NB4 (cell line): ENCODE data around the gene CFAP57.
"Not testable (repeated sequence)": the region's sequence is repeated elsewhere in the genome, so short reads cannot be mapped to it uniquely, and the experiment has no call there.

Experiments
- DNase-seq: peaks from one replicate; pipeline ENCODE4 v3.0.0; 2010; ENCODE audit warnings: low read depth
- H3K4me3 ChIP-seq: one replicate; pipeline ENCODE4 v1.5.1; 2011; ENCODE audit warnings: mild to moderate bottlenecking, low read depth, low read length, moderate library complexity
- CTCF ChIP-seq: IDR thresholded peaks from one replicate; pipeline ENCODE4 v1.5.1; 2012; ENCODE audit warnings: low read depth, low read length
- MAX ChIP-seq: IDR thresholded peaks from 2 replicates; pipeline ENCODE4 v1.6.1; 2011; ENCODE audit warnings: low read depth, low read length
- MYC ChIP-seq: IDR thresholded peaks from 2 replicates; pipeline ENCODE4 v1.6.1; 2011; ENCODE audit warnings: low read depth, low read length
- POLR2A ChIP-seq: IDR thresholded peaks from 2 replicates; pipeline ENCODE4 v1.6.1; 2011; ENCODE audit warnings: mild to moderate bottlenecking; ENCODE audit not compliant: insufficient read length; ENCODE audit errors: extremely low read depth

Gene CFAP57

GRCh38 chr1:43207229-43207853 lies 35.2 kb downstream of the CFAP57 start:
- H3K4me3 ChIP-seq, result no peak overlapping the region
- TF ChIP-seq CTCF (no peak), POLR2A (no peak), MYC (no peak), MAX (no peak)

GRCh38 chr1:43208277-43208676 lies 36.1 kb downstream of the CFAP57 start:
- not testable (repeated sequence) for H3K4me3 ChIP-seq, DNase-seq

More at GRCh38 chr1:43207229-43207853, 35.2 kb downstream of the CFAP57 start:
- no peak for DNase-seq

GRCh38 chr1:43214501-43215444 lies 42.6 kb downstream of the CFAP57 start:
- TF ChIP-seq MYC (no peak), CTCF (no peak), MAX (no peak), POLR2A (no peak)
- H3K4me3 ChIP-seq, result no peak overlapping the region
- no peak for DNase-seq

GRCh38 chr1:43217747-43218146 lies 45.6 kb downstream of the CFAP57 start:
- no peak for DNase-seq
- TF ChIP-seq POLR2A (no peak), MYC (no peak), MAX (no peak), CTCF (no peak)
- H3K4me3 ChIP-seq, result no peak overlapping the region

GRCh38 chr1:43220905-43221778 lies 49.0 kb downstream of the CFAP57 start:
- TF ChIP-seq POLR2A (no peak), MYC (no peak), MAX (no peak), CTCF (no peak)
- H3K4me3 ChIP-seq, result no peak overlapping the region
- DNase-seq, result peak; percentile 15
